Colon (tissue), 2 donors: ENCODE data around the gene SLC6A11.

Experiments
- FAIRE-seq: peaks from 2 replicates; lab custom pipeline; 2012; peaks lifted over from hg19 to GRCh38; lab: Jason Lieb, UNC
- donor health status: control.
- donor health status: control.

Gene SLC6A11

GRCh38 chr3:10816019-10816862, at the start of gene SLC6A11:
TSS of gene SLC6A11 (plus strand) at chr3:10816228. CDS start at chr3:10816266, 38 bp downstream.
- no peak for FAIRE-seq

GRCh38 chr3:10768708-10769394, 47.2 kb upstream of the SLC6A11 start:
- FAIRE-seq, result no peak

DNA sequence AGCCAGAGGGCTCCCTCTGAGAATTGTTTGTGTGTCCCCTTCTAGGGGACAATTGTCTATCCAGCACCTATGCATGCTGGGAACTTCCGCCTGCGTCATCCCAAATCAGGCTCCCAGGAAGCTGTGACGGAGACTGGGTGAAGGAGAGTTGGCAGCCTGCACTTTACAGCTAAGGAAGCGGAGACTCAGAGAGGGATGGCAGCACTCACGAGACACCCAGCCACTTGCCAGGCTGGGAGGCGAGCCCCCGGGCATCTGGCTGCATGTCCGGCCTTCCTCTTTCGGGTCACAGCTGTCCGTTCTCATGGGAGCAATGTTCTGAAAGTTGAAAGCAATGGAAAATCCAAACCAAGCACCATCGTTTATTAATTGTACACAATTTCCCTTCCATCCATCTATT, 45.5 kb upstream of the SLC6A11 start:
- no peak for FAIRE-seq

- FAIRE-seq, result no peak
Measured at GRCh38 chr3:10770981-10771380, 45.0 kb upstream of the SLC6A11 start.

- FAIRE-seq, result no peak
Measured at GRCh38 chr3:10771486-10772270, 44.4 kb upstream of the SLC6A11 start.

DNA sequence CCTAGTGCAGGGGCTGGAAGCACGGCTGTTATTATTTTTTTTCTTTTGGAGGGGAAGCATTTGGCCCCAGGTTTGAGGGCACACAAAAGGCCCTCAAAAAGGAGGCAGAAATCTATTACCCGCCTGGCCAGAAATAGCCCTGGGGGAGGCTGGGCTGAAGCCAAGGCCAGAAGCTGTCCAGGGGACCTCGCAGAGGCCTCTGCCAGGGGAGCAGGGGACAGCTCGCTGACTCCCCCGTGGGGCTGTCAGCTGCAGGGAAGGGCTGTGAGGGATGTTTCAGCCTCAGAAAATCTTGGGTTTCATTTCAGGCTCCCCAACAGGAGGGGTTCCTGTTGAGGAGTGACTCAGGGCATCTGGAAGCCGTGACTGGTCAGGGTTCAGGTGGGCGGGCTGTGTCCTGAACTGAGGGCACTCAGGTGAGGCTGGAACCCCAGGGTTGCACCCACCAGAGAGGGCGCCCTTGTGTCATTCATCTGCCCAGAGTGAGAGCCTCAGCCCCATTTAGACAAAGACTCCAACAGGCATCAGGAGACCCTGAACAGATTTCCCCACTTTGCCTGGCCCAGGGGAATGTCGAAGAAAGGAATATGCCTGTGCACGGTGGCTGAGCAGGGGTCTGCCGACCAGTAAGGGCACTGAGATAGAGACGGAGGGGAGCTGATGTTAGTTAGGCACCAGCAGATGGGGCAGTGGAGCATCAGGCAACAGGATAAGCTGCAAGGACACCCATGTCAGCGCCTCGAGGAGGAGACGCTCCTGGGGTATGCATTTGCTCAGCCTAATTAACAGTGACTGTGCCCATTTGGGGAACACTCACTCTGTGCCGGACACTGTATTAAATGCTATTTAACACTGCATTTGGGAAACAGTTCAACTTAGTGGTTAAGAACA, 43.5 kb upstream of the SLC6A11 start:
- FAIRE-seq, result no peak

GRCh38 chr3:10774129-10774670, 41.8 kb upstream of the SLC6A11 start:
- no peak for FAIRE-seq

DNA sequence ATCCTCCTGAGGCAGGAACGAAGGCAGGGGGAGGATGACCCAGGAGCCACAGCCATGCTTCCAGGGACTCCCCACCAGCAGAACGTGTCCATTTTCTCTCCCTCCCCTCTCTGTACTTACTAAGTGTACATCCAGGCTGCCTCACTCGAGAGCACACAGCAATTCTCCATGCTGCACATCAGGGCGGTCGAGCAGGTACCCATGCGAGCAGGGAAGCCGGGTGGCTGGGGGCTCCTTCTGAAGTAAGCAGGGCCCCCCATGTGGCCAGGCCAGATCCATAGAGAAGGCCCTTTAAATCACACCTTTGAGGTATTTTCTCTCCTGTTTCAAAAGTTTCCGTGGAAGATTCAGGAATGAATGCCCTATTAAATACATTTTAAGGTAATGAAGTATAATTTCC, 41.2 kb upstream of the SLC6A11 start:
- FAIRE-seq, result no peak

GRCh38 chr3:10775259-10775658, 40.8 kb upstream of the SLC6A11 start:
- no peak for FAIRE-seq

DNA sequence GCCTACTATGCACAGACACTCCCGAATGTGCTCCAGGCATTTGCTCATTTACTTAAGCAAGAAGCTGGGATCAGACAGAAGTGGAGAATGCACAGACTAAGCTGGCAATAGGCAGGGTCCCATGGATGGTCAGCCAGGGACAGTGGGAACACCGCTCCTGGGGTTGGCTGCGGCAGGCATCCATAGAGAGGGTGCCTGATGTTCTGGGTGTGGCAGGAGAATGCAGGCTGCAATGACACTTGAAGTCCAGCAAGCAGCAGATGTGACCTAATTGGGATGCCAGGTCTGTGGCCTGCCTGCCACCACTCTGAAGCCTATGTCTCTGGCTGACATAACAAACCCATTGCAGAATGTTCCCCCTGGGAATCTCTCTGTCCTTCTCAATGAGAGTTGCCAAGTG, 40.2 kb upstream of the SLC6A11 start:
- FAIRE-seq, result no peak

GRCh38 chr3:10777627-10778026, 38.4 kb upstream of the SLC6A11 start:
- no peak for FAIRE-seq

DNA sequence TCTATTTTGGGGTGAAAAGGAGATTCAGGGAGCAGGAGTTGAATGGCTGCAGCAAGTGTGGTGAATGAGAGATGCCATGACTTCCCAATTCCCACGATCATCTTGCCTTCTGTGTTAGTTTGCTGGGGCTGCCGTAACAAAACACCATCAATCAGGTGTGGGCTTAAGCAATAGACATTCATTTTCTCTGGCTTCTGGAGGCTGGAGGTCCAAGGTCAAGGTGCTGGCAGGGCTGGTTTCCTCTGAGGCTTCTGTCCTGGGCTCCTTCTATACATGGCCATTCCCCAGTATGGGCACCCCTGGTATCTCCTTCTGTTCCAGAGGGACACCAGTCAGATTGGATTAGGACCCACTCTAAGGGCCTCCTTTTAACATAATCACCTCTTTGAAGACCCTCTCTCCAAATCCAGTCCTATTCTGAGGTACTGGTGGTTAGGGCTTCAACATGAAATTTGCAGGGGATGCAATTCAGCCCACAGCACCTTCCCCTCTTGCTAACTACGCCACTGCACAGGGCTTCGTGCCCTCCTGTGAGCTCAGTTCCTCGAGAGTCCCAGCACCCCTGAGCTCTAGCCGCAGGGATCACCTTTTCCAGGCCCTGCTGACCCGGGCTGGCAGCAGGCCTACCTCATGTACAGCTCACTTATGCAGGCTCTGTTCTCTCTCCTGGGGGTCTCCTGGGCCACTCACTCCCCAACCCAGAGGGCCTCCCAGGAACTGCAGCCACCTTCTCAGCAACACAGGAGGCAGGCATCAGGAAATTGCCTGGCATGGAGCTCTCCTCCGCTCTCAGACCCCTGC, 37.3 kb upstream of the SLC6A11 start:
- no peak for FAIRE-seq

GRCh38 chr3:10779293-10779805, 36.7 kb upstream of the SLC6A11 start:
- FAIRE-seq, result no peak

GRCh38 chr3:10780243-10780642, 35.8 kb upstream of the SLC6A11 start:
- FAIRE-seq, result no peak

- FAIRE-seq, result no peak
Measured at GRCh38 chr3:10780922-10781321, 35.1 kb upstream of the SLC6A11 start.

DNA sequence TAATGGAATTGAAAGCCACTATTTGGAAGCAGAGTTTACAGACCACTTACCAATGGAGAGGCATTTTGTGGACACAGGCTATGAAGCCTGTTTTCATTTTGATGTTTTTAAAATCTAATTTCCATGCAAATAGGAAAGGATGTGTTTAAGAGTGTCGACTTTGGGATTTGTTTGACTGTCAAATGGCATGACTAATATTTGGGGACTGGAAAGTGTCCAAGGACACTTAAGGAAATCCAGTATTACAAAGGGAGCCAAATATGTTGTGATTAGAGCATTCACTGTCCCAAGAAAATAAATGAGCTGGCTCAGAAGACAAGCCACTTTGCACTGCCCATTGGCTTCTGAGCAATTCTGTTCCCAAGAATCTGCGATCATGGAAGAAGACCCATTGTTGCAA, 34.0 kb upstream of the SLC6A11 start:
- FAIRE-seq, result no peak

- FAIRE-seq, result no peak
Measured at GRCh38 chr3:10783360-10784351, 32.4 kb upstream of the SLC6A11 start.

GRCh38 chr3:10786640-10787039, 29.4 kb upstream of the SLC6A11 start:
- no peak for FAIRE-seq

DNA sequence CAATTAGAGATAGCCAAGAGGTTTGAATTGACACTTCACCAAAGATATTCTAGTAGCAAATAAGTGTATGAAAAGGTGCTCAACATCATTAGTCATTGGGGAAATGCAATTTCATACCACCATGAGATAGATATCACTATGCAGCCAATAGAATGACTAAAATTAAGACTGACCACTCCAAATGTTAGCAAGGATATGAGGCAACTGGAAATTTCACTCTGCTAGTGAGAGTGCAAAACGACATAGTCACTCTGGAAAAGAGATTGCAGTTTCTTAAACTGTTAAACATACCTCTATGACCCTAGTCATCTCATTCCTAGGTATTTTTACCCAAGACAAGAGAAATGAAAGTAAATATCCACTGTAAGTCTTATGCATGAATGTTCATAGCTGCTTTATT, 27.6 kb upstream of the SLC6A11 start:
- FAIRE-seq, result no peak
